Skeletal muscle tissue (tissue), 4 donors: ENCODE measurements around the gene SEMA3E. TPM values are rescaled to one million over a fixed set of nuclear protein-coding genes. Genes with fewer than 3 reads are reported as not detected.
"Not testable (repeated sequence)": the region's sequence is repeated elsewhere in the genome, so short reads cannot be mapped to it uniquely, and the experiment has no call there.

Experiments
- H3K27ac ChIP-seq: one replicate; pipeline ENCODE4 v1.7.0; 2013; ENCODE audit warnings: mild to moderate bottlenecking, low read depth, low read length, inconsistent platforms
- H3K27me3 ChIP-seq, 3 donors: one replicate each; pipeline ENCODE4 v1.7.0; 2013; ENCODE audit warnings: low read length in 3 of 3; ENCODE audit not compliant: control insufficient read depth in 3 of 3, insufficient read depth in 3 of 3
- H3K36me3 ChIP-seq, 3 donors: one replicate each; pipeline ENCODE4 v1.7.0; 2013; ENCODE audit warnings: low read length in 3 of 3; ENCODE audit not compliant: control insufficient read depth in 3 of 3, insufficient read depth in 3 of 3
- H3K4me1 ChIP-seq, 3 donors: one replicate each; pipeline ENCODE4 v1.7.0; 2013; ENCODE audit warnings: low read length in 3 of 3, mild to moderate bottlenecking in 3 of 3; ENCODE audit not compliant: control insufficient read depth in 3 of 3, insufficient read depth in 3 of 3
- H3K4me3 ChIP-seq, 3 donors: one replicate each; pipeline ENCODE4 v1.7.0; 2013; ENCODE audit warnings: low read length in 3 of 3
- H3K9ac ChIP-seq, 3 donors: one replicate each; pipeline ENCODE4 v1.7.0; 2013; ENCODE audit warnings: low read length in 3 of 3, mild to moderate bottlenecking in 3 of 3, moderate library complexity in 2 of 3, low read depth in 1 of 3
- H3K9me3 ChIP-seq, 3 donors: one replicate each; pipeline ENCODE4 v1.7.0; 2013; ENCODE audit warnings: low read length in 3 of 3; ENCODE audit not compliant: control insufficient read depth in 3 of 3
- total RNA-seq: library from RNA; depleted of rRNA; stranded (reverse); fragments of >200 nt; gene quantifications from one replicate; pipeline ENCODE4 v1.2.3, GENCODE V29; 2014
- donor health status: Osteomylitis.

SEMA3E gene
- total RNA-seq, 1 donor from 2014 or later, result 1.0 TPM

DNA sequence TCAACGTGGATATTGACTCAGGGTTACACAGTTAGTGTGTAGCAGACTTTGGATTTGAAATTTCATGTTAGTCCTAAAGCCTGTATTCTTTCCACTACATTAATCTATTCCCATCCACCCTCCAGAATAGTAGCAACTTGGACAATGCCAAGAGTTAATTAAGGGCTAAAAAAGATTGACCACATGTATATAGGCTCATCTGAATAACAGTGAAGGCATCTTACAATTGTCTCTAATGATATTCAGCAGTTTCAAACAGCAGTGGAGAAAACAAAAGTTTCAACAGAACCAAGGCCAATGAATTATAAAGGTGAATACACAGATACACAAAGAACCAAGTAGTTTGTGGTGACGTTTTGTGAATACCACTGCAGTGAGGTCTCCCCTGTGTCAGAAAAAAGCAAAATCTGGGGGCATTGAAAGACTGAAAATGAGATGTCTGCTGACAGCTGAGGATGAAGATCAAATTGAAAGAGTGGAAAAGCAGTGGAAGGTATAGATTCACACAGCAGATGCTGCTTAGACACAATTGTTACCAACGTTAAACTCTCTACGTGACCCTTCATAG, 202.8 kb downstream of the SEMA3E start:
- no peaks in the 10 kb centered on the region for H3K4me1 ChIP-seq
- H3K9ac ChIP-seq, result no peak overlapping the region
- H3K27me3 ChIP-seq, result no peaks in the 10 kb centered on the region
- H3K4me3 ChIP-seq, result no peak overlapping the region
- no peaks in the 10 kb centered on the region for H3K36me3 ChIP-seq
- no peaks in the 10 kb centered on the region for H3K9me3 ChIP-seq
- no peak overlapping the region for H3K27ac ChIP-seq

DNA sequence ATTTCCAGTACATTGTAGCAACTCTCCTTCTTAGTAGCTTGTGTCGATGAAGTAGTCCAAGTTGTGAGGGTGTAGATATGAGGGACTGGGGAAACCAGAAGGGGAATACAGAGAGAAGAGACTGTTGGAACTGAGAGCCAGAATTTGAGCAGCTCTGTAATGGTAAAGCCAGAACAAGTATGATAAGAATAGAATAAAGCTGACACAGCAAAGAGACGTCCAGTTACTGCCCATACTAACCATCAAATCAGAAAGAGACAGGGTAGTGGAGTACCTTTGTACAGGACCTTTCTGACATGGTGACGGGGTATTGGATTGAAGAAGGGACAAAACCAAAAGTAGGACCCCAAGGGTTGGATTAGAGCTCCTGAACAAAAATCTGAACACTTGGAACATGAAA, 206.0 kb downstream of the SEMA3E start:
- H3K9ac ChIP-seq, result no peak overlapping the region
- H3K36me3 ChIP-seq, result no peaks in the 10 kb centered on the region
- H3K9me3 ChIP-seq, result no peaks in the 10 kb centered on the region
- no peak overlapping the region for H3K27ac ChIP-seq
- H3K4me1 ChIP-seq, result no peaks in the 10 kb centered on the region
- H3K4me3 ChIP-seq, result no peak overlapping the region
- H3K27me3 ChIP-seq, result no peaks in the 10 kb centered on the region

DNA sequence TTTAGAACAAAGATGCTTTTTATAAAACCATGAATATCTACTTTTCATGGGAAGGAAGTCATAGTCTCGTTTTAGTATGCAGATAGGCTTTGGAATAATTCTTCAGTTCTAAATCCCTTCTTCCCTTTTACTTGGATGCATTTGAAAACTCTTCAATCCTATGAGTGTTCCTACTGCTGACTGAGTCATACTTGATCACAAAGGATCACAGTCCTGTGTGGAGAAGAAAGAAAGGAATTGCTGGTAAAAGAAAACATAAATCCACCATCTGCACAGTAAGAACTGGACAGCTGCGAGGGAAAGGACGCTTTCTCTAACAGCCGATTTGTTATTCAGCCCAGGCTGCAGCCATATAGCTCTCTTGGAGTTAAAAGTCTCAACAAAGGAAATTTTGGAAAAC, 209.9 kb downstream of the SEMA3E start:
- no peaks in the 10 kb centered on the region for H3K4me1 ChIP-seq
- no peaks in the 10 kb centered on the region for H3K36me3 ChIP-seq
- no peak overlapping the region for H3K4me3 ChIP-seq
- no peak overlapping the region for H3K9ac ChIP-seq
- no peaks in the 10 kb centered on the region for H3K27me3 ChIP-seq
- H3K27ac ChIP-seq, result no peak overlapping the region
- no peaks in the 10 kb centered on the region for H3K9me3 ChIP-seq

DNA sequence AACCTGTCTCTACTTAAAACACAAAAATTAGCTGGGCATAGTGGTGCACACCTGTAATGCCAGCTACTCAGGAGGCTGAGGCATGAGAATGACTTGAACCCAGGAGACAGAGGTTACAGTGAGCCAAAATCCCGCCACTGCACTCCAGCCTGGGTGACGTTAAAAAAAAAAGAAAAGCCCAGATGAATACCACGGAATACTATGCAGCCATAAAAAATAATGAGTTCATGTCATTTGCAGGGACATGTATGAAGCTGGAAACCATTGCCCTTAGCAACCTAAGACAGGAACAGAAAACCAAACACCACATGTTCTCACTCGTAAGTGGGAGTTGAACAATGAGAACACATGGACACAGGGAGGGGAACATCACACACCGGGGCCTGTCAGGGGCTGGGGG, 218.7 kb downstream of the SEMA3E start:
- H3K4me1 ChIP-seq, H3K27me3 ChIP-seq, H3K27ac ChIP-seq, H3K9ac ChIP-seq, H3K36me3 ChIP-seq, H3K4me3 ChIP-seq, H3K9me3 ChIP-seq: not testable (repeated sequence)

DNA sequence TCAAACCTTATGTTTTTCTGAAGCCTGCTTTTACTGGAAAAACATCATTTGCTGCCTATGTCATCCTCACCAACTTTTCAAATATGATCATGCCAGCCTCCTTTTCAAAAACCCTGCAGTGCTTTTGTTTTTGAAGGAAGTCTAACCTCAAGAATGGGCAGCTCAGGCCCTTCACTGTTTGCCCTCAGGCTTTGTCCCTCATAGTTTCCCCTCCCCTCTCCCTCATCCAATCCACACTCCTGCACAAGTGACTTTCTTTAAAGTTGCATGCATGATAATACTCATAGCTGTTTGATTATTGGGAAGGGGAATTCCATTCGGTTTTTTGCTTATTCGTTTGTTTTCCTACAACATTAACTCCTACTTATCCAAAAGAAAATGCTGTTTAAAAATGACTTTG, 219.4 kb downstream of the SEMA3E start:
- no peak overlapping the region for H3K9ac ChIP-seq
- no peaks in the 10 kb centered on the region for H3K36me3 ChIP-seq
- H3K4me1 ChIP-seq, result no peaks in the 10 kb centered on the region
- H3K27ac ChIP-seq, result no peak overlapping the region
- H3K27me3 ChIP-seq, result no peaks in the 10 kb centered on the region
- H3K9me3 ChIP-seq, result no peaks in the 10 kb centered on the region
- H3K4me3 ChIP-seq, result no peak overlapping the region

DNA sequence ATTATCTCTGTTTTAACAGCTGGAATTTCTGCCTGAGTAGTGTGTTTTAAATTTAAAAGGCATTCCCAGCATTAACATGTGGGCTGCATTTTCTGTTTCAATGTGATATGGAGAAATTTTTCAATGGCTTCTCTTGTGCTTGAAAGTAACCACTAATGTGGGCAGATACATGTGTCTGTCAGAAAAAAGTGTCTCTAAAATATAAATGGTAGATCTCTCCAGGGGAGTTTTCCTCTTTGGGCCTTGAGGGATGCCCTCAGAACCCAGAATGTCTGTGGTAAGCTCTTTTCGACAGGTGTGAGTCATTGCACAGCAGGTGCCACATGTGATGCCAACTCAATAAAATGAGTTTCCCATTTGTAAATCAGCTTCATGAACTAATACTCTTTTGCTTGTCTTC, 221.1 kb downstream of the SEMA3E start:
- Histone ChIP-seq H3K4me3 (no peak overlapping the region), H3K4me1 (no peaks in the 10 kb centered on the region), H3K27ac (no peak overlapping the region), H3K9me3 (no peaks in the 10 kb centered on the region), H3K27me3 (no peaks in the 10 kb centered on the region), H3K9ac (no peak overlapping the region), H3K36me3 (no peaks in the 10 kb centered on the region)

DNA sequence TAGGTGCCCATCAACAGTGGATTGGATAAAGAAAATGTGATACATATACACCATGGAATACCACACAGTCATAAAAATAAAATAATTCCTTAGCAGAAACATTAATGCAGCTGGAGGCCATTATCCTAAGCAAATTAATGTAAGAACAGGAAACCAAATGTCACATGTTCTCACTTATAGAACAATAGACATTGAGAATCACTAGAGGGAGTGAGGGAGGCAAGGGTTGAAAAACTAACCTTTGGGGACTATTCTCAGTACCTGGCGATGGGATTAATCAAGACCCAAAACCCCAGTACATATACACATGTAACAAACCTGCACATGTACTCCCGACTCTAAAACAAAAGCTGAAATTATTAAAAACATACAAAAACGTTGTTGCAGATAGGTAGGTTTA, 222.6 kb downstream of the SEMA3E start:
- H3K9ac ChIP-seq, result no peak overlapping the region
- no peaks in the 10 kb centered on the region for H3K4me1 ChIP-seq
- H3K27ac ChIP-seq, result no peak overlapping the region
- no peaks in the 10 kb centered on the region for H3K36me3 ChIP-seq
- H3K4me3 ChIP-seq, result no peak overlapping the region
- H3K27me3 ChIP-seq, result no peaks in the 10 kb centered on the region
- H3K9me3 ChIP-seq, result no peaks in the 10 kb centered on the region

DNA sequence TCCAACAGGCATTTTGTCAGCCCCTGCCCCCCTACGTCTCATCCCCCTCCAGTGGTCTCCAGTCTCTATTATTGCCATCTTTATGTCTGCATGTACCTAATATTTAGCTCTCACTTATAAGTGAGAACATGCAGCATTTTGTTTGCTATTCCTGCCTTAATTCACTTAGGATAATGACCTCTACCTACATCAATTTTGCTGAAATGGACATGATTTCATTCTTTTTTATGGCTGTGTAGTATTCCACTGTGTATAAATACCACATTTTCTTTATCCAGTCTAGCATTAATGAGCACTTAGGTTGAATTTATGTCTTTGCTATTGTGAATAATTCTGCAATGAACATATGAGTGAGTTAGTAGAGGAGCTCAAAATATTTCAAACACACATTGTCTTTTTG, 229.9 kb downstream of the SEMA3E start:
- Histone ChIP-seq H3K27ac (no peak overlapping the region), H3K4me1 (no peaks in the 10 kb centered on the region), H3K36me3 (no peaks in the 10 kb centered on the region), H3K9ac (no peak overlapping the region), H3K9me3 (no peaks in the 10 kb centered on the region), H3K4me3 (no peak overlapping the region), H3K27me3 (no peaks in the 10 kb centered on the region)

DNA sequence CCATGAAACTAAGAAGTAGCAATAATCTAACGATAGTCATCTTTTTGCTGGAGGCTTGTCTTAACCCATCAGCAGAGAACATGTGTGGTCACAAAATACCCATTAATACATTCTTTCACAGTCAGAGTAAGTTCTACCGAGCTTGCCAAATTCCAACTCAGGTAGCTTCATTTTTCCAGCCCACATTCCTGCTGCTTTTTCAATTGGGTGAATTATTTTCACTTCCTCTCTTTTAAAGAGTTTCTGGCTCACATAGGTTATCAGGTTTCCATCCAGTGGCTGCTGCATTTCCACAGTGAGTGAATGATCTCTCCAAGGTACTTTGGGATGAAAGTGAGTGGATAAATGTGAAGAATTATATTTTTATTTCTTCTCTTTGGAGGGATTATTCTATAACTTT, 233.1 kb downstream of the SEMA3E start:
- no peak overlapping the region for H3K9ac ChIP-seq
- no peaks in the 10 kb centered on the region for H3K9me3 ChIP-seq
- H3K4me1 ChIP-seq, result no peaks in the 10 kb centered on the region
- H3K36me3 ChIP-seq, result no peaks in the 10 kb centered on the region
- no peaks in the 10 kb centered on the region for H3K27me3 ChIP-seq
- H3K27ac ChIP-seq, result no peak overlapping the region
- no peak overlapping the region for H3K4me3 ChIP-seq

DNA sequence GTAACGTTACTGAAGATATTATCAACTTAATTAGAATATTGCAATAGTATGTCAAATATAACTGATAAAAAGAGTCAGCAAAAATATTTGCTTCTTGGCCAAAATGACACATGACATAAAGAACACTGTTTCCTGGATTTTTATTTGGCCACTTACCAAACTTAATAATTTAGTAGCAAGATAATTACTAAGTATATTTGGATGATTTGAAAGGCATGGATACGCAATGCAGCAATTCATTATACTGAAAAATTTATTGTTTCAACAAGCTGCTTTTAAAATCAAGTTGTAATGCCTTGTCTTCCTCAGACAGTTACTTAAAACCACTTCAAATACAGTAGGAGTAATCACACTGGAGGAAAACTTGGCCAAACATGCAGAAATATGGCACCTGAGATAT, 234.0 kb downstream of the SEMA3E start:
- no peaks in the 10 kb centered on the region for H3K9me3 ChIP-seq
- H3K36me3 ChIP-seq, result no peaks in the 10 kb centered on the region
- no peaks in the 10 kb centered on the region for H3K27me3 ChIP-seq

DNA sequence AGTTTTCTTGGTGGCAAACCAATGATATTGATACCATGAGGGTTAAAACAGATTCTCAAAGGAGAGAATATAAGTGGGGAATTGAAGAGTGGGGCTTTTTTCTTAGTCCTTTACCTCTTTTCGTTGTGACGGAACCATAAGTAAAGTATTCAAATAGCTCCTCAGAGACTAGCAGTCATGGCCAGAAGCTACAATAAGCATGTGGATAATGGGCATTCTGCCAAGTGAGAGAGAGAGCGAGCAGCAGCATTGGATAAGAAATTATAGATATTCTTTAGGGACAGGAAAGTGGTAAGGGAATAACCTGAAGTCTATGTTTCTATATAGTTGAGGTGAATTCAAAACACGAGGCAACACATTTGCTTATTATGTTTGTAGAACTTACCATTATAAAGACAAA, 235.1 kb downstream of the SEMA3E start:
- Histone ChIP-seq H3K9me3 (no peaks in the 10 kb centered on the region), H3K36me3 (no peaks in the 10 kb centered on the region), H3K4me1 (no peaks in the 10 kb centered on the region), H3K4me3 (no peak overlapping the region), H3K9ac (no peak overlapping the region), H3K27ac (no peak overlapping the region), H3K27me3 (no peaks in the 10 kb centered on the region)

More for the DNA sequence above, 234.0 kb downstream of the SEMA3E start:
- H3K4me3 ChIP-seq, result no peak overlapping the region
- H3K9ac ChIP-seq, result no peak overlapping the region
- H3K4me1 ChIP-seq, result no peaks in the 10 kb centered on the region
- H3K27ac ChIP-seq, result no peak overlapping the region
